MG63 (cell line): ENCODE results near the gene SLC25A42. TPM values are rescaled to one million over a fixed set of nuclear protein-coding genes. Genes with fewer than 3 reads are reported as not detected.

ENCODE experiments used
- DNase-seq: peaks from one replicate; pipeline ENCODE4 v3.0.0-alpha.2; 2020
- H3K27me3 ChIP-seq: fragments of 250-450 bp; sonication (Bioruptor Pico); 2 replicates; pipeline ENCODE4 v1.5.1; 2020; ENCODE audit warnings: mild to moderate bottlenecking, moderate library complexity
- H3K36me3 ChIP-seq: fragments of 250-450 bp; sonication (Bioruptor Pico); 2 replicates; pipeline ENCODE4 v1.5.1; 2020; ENCODE audit warnings: mild to moderate bottlenecking, moderate library complexity
- H3K4me3 ChIP-seq: fragments of 250-450 bp; sonication (Bioruptor Pico); 2 replicates; pipeline ENCODE4 v1.5.1; 2020; ENCODE audit warnings: mild to moderate bottlenecking, moderate library complexity
- H3K9me3 ChIP-seq: fragments of 250-450 bp; sonication (Bioruptor Pico); 2 replicates; pipeline ENCODE4 v1.5.1; 2020; ENCODE audit warnings: mild to moderate bottlenecking, moderate library complexity
- total RNA-seq: library from RNA; depleted of rRNA; stranded (reverse); fragments of >200 nt; shearing (Covaris generic); gene quantifications from 2 replicates; pipeline ENCODE4 v1.2.3, GENCODE V29; 2014; ENCODE audit warnings: low replicate concordance

The SLC25A42 gene
- total RNA-seq, 1 experiment from 2014 or later, result 10.0 TPM

- H3K9me3 ChIP-seq, result no peaks in the 10 kb centered on the region
Observed at GRCh38 chr19:19109601-19110000, 45.8 kb downstream of the SLC25A42 start.

GRCh38 chr19:19110410-19111135, 46.8 kb downstream of the SLC25A42 start:
- Histone ChIP-seq H3K27me3 (no peaks in the 10 kb centered on the region; the same call in 1 of the 2 replicates), H3K36me3 (no peaks in the 10 kb centered on the region), H3K4me3 (no peak overlapping the region), H3K9me3 (no peaks in the 10 kb centered on the region)
- no peak for DNase-seq

More at GRCh38 chr19:19109601-19110000, 45.8 kb downstream of the SLC25A42 start:
- Histone ChIP-seq H3K27me3 (no peaks in the 10 kb centered on the region; the same call in 1 of the 2 replicates), H3K36me3 (no peaks in the 10 kb centered on the region), H3K4me3 (no peak overlapping the region)
- peak; percentile 63 for DNase-seq

- Histone ChIP-seq H3K9me3 (no peaks in the 10 kb centered on the region), H3K36me3 (peaks cover 3% of the 10 kb centered on the region; the same call in 1 of the 2 replicates), H3K4me3 (no peak overlapping the region), H3K27me3 (no peaks in the 10 kb centered on the region; the same call in 1 of the 2 replicates)
- no peak for DNase-seq
Observed at GRCh38 chr19:19111136-19111835, 47.5 kb downstream of the SLC25A42 start.

GRCh38 chr19:19111967-19112580, 48.3 kb downstream of the SLC25A42 start:
- no peaks in the 10 kb centered on the region; the same call in 1 of the 2 replicates for H3K27me3 ChIP-seq
- peak; percentile 79 for DNase-seq
- peaks cover 6% of the 10 kb centered on the region; the same call in 1 of the 2 replicates for H3K36me3 ChIP-seq
- H3K9me3 ChIP-seq, result no peaks in the 10 kb centered on the region
- H3K4me3 ChIP-seq, result no peak overlapping the region

- Histone ChIP-seq H3K9me3 (no peaks in the 10 kb centered on the region), H3K4me3 (no peak overlapping the region), H3K27me3 (no peaks in the 10 kb centered on the region; the same call in 1 of the 2 replicates), H3K36me3 (peaks cover 11% of the 10 kb centered on the region; the same call in 1 of the 2 replicates)
- no peak for DNase-seq
Observed at GRCh38 chr19:19113040-19113626, 49.3 kb downstream of the SLC25A42 start.

- Histone ChIP-seq H3K4me3 (no peak overlapping the region), H3K9me3 (no peaks in the 10 kb centered on the region), H3K27me3 (no peaks in the 10 kb centered on the region), H3K36me3 (peaks cover 27% of the 10 kb centered on the region)
- no peak for DNase-seq
Observed at GRCh38 chr19:19115954-19116353, 52.2 kb downstream of the SLC25A42 start.

GRCh38 chr19:19119325-19120237, 55.8 kb downstream of the SLC25A42 start:
- no peaks in the 10 kb centered on the region for H3K27me3 ChIP-seq
- H3K9me3 ChIP-seq, result peaks cover 16% of the 10 kb centered on the region
- peaks cover 59% of the 10 kb centered on the region for H3K36me3 ChIP-seq
- H3K4me3 ChIP-seq, result no peak overlapping the region
- no peak for DNase-seq

- Histone ChIP-seq H3K4me3 (no peak overlapping the region), H3K9me3 (peaks cover 22% of the 10 kb centered on the region), H3K27me3 (no peaks in the 10 kb centered on the region), H3K36me3 (peaks cover 66% of the 10 kb centered on the region)
- peak; percentile 47 for DNase-seq
Observed at GRCh38 chr19:19120308-19121231, 56.8 kb downstream of the SLC25A42 start.

GRCh38 chr19:19121371-19121770, 57.6 kb downstream of the SLC25A42 start:
- peaks cover 22% of the 10 kb centered on the region for H3K9me3 ChIP-seq
- no peak for DNase-seq
- no peaks in the 10 kb centered on the region for H3K27me3 ChIP-seq
- H3K4me3 ChIP-seq, result no peak overlapping the region
- H3K36me3 ChIP-seq, result peaks cover 66% of the 10 kb centered on the region

GRCh38 chr19:19122902-19123301, 59.1 kb downstream of the SLC25A42 start:
- H3K36me3 ChIP-seq, result peaks cover 60% of the 10 kb centered on the region
- no peaks in the 10 kb centered on the region for H3K27me3 ChIP-seq
- H3K4me3 ChIP-seq, result no peak overlapping the region
- no peak for DNase-seq
- H3K9me3 ChIP-seq, result peaks cover 22% of the 10 kb centered on the region

- H3K27me3 ChIP-seq, result no peaks in the 10 kb centered on the region
- H3K4me3 ChIP-seq, result no peak overlapping the region
- no peak for DNase-seq
- H3K36me3 ChIP-seq, result peaks cover 59% of the 10 kb centered on the region
- peaks cover 22% of the 10 kb centered on the region for H3K9me3 ChIP-seq
Observed at GRCh38 chr19:19123386-19123785, 59.6 kb downstream of the SLC25A42 start.

- no peaks in the 10 kb centered on the region for H3K27me3 ChIP-seq
- H3K4me3 ChIP-seq, result no peak overlapping the region
- no peak for DNase-seq
- peaks cover 51% of the 10 kb centered on the region for H3K36me3 ChIP-seq
- peaks cover 22% of the 10 kb centered on the region for H3K9me3 ChIP-seq
Observed at GRCh38 chr19:19126102-19126501, 62.3 kb downstream of the SLC25A42 start.

- H3K27me3 ChIP-seq, result no peaks in the 10 kb centered on the region
- H3K4me3 ChIP-seq, result no peak overlapping the region
- peaks cover 26% of the 10 kb centered on the region for H3K36me3 ChIP-seq
- H3K9me3 ChIP-seq, result peaks cover 4% of the 10 kb centered on the region
- DNase-seq, result no peak
Observed at GRCh38 chr19:19131989-19132388, 68.2 kb downstream of the SLC25A42 start.

GRCh38 chr19:19132912-19133311, 69.1 kb downstream of the SLC25A42 start:
- DNase-seq, result no peak
- Histone ChIP-seq H3K4me3 (no peak overlapping the region), H3K9me3 (peaks cover 4% of the 10 kb centered on the region), H3K27me3 (no peaks in the 10 kb centered on the region), H3K36me3 (peaks cover 26% of the 10 kb centered on the region)

GRCh38 chr19:19133985-19134384, 70.2 kb downstream of the SLC25A42 start:
- Histone ChIP-seq H3K4me3 (no peak overlapping the region), H3K9me3 (peaks cover 4% of the 10 kb centered on the region), H3K36me3 (peaks cover 23% of the 10 kb centered on the region), H3K27me3 (no peaks in the 10 kb centered on the region)
- DNase-seq, result no peak
